ENCODE results near the gene CCDC142. TPM values are rescaled to one million over a fixed set of nuclear protein-coding genes. Genes with fewer than 3 reads are reported as not detected.

CCDC142 gene
- total and polyA plus RNA-seq, 2 experiments from 2014 or later, result 23.4 to 33.5 TPM

DNA sequence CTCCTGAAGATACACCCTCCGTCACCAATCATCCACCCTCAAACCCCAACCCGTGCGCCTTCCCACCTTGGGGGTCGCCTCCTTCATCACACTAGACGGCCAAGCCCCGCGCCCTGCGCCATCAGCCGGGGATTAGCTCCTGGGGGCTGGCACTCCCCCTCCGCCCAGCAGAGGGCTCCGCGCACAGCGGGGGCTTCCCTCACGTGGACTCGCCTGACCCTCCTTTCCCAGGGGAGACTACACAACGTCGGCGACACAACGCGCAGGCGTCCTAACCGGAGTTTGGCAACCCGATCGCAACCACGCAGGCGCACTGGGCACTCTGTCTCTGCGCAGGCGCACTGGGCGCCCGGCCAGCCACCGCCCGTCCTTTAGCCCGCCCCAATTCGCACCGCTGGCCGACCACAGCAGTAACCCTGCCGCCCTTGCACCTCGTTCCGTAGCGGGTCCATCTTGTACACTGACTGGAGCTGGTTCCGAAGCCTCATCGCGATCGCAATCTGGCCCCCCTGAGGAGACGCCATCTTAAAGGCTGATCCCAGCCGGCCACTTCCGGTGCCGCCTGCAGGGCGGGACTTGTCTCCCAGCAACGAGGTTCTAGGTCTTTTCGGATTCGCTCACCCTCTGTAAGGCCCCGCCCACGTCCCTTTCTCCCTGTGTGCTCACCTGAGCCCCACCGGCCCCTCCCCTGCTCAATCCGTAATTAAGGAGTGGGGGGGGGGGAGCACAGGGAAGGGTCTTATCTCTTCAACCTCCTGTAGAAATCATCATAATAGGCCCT is 24.5 kb upstream of the CCDC142 start, which contains the start of gene PCGF1:
PCGF1 (minus strand) TSS at position 551 of the 781 bp plus-strand sequence; CDS start at position 524, 27 bp downstream.
- peaks cover 67% of the 10 kb centered on the region for H3K27me3 ChIP-seq
- no peaks in the 10 kb centered on the region for H3K4me1 ChIP-seq (ENCODE audit: low read depth)
- TF ChIP-seq, protein P1, sequence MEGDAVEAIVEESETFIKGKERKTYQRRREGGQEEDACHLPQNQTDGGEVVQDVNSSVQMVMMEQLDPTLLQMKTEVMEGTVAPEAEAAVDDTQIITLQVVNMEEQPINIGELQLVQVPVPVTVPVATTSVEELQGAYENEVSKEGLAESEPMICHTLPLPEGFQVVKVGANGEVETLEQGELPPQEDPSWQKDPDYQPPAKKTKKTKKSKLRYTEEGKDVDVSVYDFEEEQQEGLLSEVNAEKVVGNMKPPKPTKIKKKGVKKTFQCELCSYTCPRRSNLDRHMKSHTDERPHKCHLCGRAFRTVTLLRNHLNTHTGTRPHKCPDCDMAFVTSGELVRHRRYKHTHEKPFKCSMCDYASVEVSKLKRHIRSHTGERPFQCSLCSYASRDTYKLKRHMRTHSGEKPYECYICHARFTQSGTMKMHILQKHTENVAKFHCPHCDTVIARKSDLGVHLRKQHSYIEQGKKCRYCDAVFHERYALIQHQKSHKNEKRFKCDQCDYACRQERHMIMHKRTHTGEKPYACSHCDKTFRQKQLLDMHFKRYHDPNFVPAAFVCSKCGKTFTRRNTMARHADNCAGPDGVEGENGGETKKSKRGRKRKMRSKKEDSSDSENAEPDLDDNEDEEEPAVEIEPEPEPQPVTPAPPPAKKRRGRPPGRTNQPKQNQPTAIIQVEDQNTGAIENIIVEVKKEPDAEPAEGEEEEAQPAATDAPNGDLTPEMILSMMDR (IDR thresholded peaks at IDR 0.05; ENCODE audit: low read depth, low read length), result peak; percentile 53
- peak within 1 kb of the TSS; percentile 74 for H3K4me3 ChIP-seq
- peak; percentile 98 for DNase-seq (ENCODE audit: low read depth in 1 of 2, low spot score in 1 of 2)
- peaks cover 4% of the 10 kb centered on the region for H3K36me3 ChIP-seq
- no peaks in the 10 kb centered on the region for H3K9me3 ChIP-seq (ENCODE audit: low read depth)
- peak within 1 kb of the TSS; percentile 95 for H3K27ac ChIP-seq

DNA sequence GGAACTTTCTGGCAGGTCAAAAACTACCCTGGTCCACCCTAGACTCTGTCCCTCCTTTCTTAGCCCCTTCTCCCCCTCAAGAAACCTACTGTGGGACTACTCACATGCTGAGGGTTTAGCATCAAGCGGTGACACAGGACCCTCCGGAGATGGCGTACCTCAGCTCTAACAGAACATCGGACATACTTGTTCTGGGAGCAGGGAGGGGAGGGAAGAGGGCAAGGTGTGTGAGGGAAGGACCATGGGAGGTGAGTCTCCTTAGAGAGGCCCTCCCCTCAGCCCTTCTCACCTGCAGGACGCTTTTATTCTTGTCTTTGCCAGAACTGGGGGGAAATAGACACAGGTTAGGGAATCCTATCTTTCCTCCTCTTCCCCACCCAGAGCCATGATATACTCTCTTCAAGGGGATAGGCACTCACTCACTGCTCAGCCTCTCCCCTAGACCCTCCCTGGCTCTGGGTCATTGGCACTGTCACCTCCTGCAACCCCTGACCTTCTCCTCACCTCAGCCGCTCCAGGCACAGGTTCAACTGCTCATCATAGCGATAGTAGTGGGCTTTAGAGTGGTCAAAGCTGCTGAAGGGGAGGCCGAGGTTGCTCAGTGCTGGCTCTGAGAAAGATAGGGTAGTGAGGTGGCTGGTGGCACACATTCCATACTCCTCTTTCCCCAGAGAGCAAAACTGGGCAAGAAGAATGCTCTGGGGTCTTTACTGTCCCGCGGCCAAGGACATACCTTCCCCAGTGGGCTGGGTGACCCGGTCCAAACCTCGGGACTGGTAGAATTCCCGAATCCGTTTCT is 22.8 kb upstream of the CCDC142 start:
- Histone ChIP-seq H3K9me3 (ENCODE audit: low read depth) (no peaks in the 10 kb centered on the region), H3K4me3 (no peak overlapping the region), H3K36me3 (peaks cover 4% of the 10 kb centered on the region), H3K4me1 (ENCODE audit: low read depth) (no peaks in the 10 kb centered on the region), H3K27me3 (peaks cover 67% of the 10 kb centered on the region), H3K27ac (no peak overlapping the region)
- DNase-seq (ENCODE audit: low read depth in 1 of 2, low spot score in 1 of 2), result no peak
- TF ChIP-seq, protein P1 (IDR thresholded peaks at IDR 0.05; ENCODE audit: low read depth, low read length), result no peak

DNA sequence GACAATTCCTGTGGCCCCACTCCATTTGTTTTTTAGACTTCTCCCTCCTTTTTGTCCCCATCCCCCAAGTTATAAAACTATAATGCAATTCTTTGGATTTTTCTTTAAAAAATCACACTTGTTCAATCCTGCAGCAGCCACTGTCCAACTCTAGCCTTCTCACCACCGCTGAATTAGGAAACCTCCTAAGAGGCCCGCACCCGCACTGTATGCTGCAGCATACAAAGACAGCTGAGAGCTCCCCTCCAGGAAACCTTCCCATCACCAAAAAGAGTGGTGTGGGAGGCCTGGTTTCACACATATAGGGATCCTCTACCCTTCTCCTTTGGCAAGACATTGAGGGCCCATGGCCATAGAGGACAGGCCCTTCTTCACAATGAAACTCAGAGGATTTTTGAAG is 21.8 kb upstream of the CCDC142 start:
- H3K4me1 ChIP-seq (ENCODE audit: low read depth), result peaks cover under 1% of the 10 kb centered on the region
- H3K4me3 ChIP-seq, result no peak overlapping the region
- TF ChIP-seq, protein P1 (IDR thresholded peaks at IDR 0.05; ENCODE audit: low read depth, low read length), result no peak
- peaks cover 4% of the 10 kb centered on the region for H3K36me3 ChIP-seq
- H3K27ac ChIP-seq, result no peak overlapping the region
- no peak for DNase-seq (ENCODE audit: low read depth in 1 of 2, low spot score in 1 of 2)
- peaks cover 67% of the 10 kb centered on the region for H3K27me3 ChIP-seq
- H3K9me3 ChIP-seq (ENCODE audit: low read depth), result no peaks in the 10 kb centered on the region

DNA sequence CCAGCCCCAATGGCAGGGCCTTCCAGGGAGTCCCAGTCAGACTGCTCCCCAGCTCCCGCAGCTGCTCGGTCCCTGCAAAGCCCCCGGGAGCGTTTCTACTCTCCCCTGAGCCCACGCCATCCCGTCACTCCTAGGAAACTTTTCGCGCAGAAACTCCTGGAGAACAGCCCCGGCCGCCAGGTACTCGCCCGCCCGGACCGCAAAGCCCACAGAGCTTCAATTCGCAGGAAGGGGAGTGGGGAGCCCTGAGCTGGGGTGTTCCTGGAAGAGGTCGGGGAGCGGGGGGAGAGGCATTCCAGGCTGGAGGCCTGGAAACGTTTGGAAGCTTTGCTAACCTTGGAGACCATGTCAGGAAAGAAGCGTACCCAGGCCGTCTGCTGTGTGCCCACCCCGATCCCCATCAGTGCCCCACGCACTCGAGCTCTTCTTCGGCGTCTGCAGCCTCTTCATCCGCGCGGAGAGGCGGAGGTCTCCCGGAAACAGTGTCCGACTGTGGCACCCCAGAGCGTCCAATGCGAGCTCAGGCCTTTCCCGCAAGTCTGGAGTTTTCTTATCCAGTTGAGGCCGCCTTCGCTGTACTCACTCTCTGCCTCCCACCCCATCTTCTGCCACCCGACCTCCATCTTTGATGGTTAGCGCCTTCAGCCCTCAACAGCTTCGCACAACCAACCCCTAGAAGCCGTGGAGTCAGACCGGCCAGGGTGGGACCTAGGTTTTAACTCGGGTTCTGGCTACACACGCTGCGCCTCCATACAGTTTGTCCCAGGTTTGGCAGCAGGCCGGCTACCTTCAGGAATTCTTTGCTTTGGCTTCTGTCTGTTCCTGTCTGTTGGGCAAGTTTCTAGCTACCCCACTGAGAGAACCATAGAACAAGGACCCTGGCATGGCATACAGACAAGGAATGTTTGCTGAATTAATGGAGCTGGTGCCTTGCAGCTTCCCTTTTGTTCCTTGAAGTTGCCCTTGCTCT is 21.0 kb upstream of the CCDC142 start:
- peak in 1 of 2 donors; percentile 58 for DNase-seq (ENCODE audit: low read depth in 1 of 2, low spot score in 1 of 2)
- Histone ChIP-seq H3K4me1 (ENCODE audit: low read depth) (peaks cover 7% of the 10 kb centered on the region), H3K27me3 (peaks cover 70% of the 10 kb centered on the region), H3K9me3 (ENCODE audit: low read depth) (no peaks in the 10 kb centered on the region), H3K36me3 (peaks cover 4% of the 10 kb centered on the region), H3K27ac (no peak overlapping the region), H3K4me3 (peak overlapping the region; percentile 19)
- TF ChIP-seq, protein P1 (IDR thresholded peaks at IDR 0.05; ENCODE audit: low read depth, low read length), result no peak
